Adrenal gland (tissue), 12 donors: ENCODE measurements around the gene CADM1. TPM values are rescaled to one million over a fixed set of nuclear protein-coding genes. Genes with fewer than 3 reads are reported as not detected.

ENCODE experiments used
- DNase-seq, 7 donors: peaks; one replicate each; pipeline ENCODE4 v3.0.0-alpha.2; 2019 to 2020
- H3K27ac ChIP-seq, 5 donors: fragments of 200-600 bp; sonication (generic) in 4 of 5; 1 replicate in 3 of 5; 2 replicates in 2 of 5; pipeline versions ENCODE4 v1.5.1 to v1.8.0; 2016 to 2020; ENCODE audit warnings: mild to moderate bottlenecking in 1 of 5
- H3K27me3 ChIP-seq: fragments of 200-600 bp; 2 replicates; pipeline ENCODE4 v1.8.0; 2021
- H3K36me3 ChIP-seq, 2 donors: fragments of 200-600 bp; replicated peaks in 1 of 2; 1 replicate in 1 of 2; 2 replicates in 1 of 2; pipeline versions ENCODE4 v1.5.1 to v1.8.0; 2018 to 2022
- H3K4me1 ChIP-seq, 2 donors: fragments of 200-600 bp; replicated peaks in 1 of 2; 1 replicate in 1 of 2; 2 replicates in 1 of 2; pipeline versions ENCODE4 v1.5.1 to v1.8.0; 2018 to 2021
- H3K4me3 ChIP-seq, 4 donors: fragments of 200-600 bp; sonication (generic) in 3 of 4; one replicate each; pipeline ENCODE4 v1.5.1; 2016 to 2018
- H3K9me3 ChIP-seq, 3 donors: fragments of 200-600 bp; sonication (generic) in 1 of 3; replicated peaks in 1 of 3; 1 replicate in 2 of 3; 2 replicates in 1 of 3; pipeline versions ENCODE4 v1.5.1 to v1.8.0; 2016 to 2021
- CTCF ChIP-seq, 6 experiments: fragments of 450-650 bp in 4 of 6; fragments of 200-600 bp in 2 of 6; sonication (generic) in 1 of 6; IDR thresholded peaks; 1 replicate in 5 of 6; 2 replicates in 1 of 6; pipeline versions ENCODE4 v1.5.1 to v1.8.0; 2016 to 2021; ENCODE audit warnings: antibody characterized with exemption in 6 of 6, mild to moderate bottlenecking in 2 of 6, moderate library complexity in 1 of 6
- POLR2A ChIP-seq, 2 donors: fragments of 450-650 bp; IDR thresholded peaks; one replicate each; pipeline ENCODE4 v1.6.1; 2017; ENCODE audit warnings: antibody characterized with exemption in 2 of 2, mild to moderate bottlenecking in 2 of 2, moderate library complexity in 1 of 2
- WGBS, 4 donors: extraction: QIAGEN DNeasy Blood & Tissue Kit in 2 of 4; methylation state at CpG; one replicate each; pipeline versions ENCODE4 v1.1.5 to v1.1.7; 2013 to 2017; 5-methylcytosine and 5-hydroxymethylcytosine counted together
- intact Hi-C, 2 donors: fragments of 100-400 bp; cut with DNase I; formaldehyde crosslinking; loops; one replicate each; pipeline versions ENCODE4 v1.14.1 to v1.15.0; 2022 to 2023
- polyA plus RNA-seq, 3 donors: library from polyadenylated mRNA; stranded (reverse); fragments of 200-250 nt in 2 of 3; fragments of 350-450 nt in 1 of 3; fragmentation: Illumina TruSeq in 1 of 3; extraction: RNeasy Lipid Tissue Mini Kit (QIAGEN cat#74804) in 1 of 3; gene quantifications; one replicate each; pipeline ENCODE4 v1.2.3, GENCODE V29; 2013 to 2014
- total RNA-seq, 9 donors: library from RNA; depleted of rRNA in 4 of 9; stranded (reverse); fragments of >200 nt in 4 of 9; fragments of 120-200 nt in 1 of 9; fragmentation: NEBNext Ultra II Directional in 1 of 9; extraction: Animal tissue kit (Norgen Biotek cat#: 25700) in 1 of 9; gene quantifications; one replicate each; pipeline versions ENCODE4 v1.1.0 to v1.2.4, GENCODE V29; 2013 to 2023
- donor health status: healthy with polysubstance abuse.
- donor health status: Bipolar disorder and iron deficiency.
- donor health status: DM: yes; HTN: yes; CAD: no.
- donor health status: DM: no; HTN: no; CAD: no.
- donor health status: DM: no; HTN: no; CAD: no.
- donor health status: DM: yes; HTN: yes; CAD: no.

The CADM1 gene
- total and polyA plus RNA-seq, 12 donors: 21.6 to 256 (median 39.8) TPM

- intact Hi-C loops: no loop called here
- Histone ChIP-seq H3K9me3 (no peaks in the 10 kb centered on the region), H3K27ac (no peak overlapping the region), H3K4me3 (no peak overlapping the region), H3K36me3 (no peaks in the 10 kb centered on the region), H3K4me1 (no peaks in the 10 kb centered on the region), H3K27me3 (no peaks in the 10 kb centered on the region)
- no peak for DNase-seq
- 84 to 87% (median 85%) methylated on average over 5 to 6 of the region's 6 CpGs for WGBS, 4 donors
- TF ChIP-seq CTCF (IDR thresholded peaks at IDR 0.05): no peak
- TF ChIP-seq POLR2A (IDR thresholded peaks at IDR 0.05): no peak
Measured at GRCh38 chr11:115146425-115146824, 357.8 kb downstream of the CADM1 start.

- no peak for DNase-seq
- Histone ChIP-seq H3K27me3 (no peaks in the 10 kb centered on the region), H3K4me3 (no peak overlapping the region), H3K36me3 (no peaks in the 10 kb centered on the region), H3K9me3 (no peaks in the 10 kb centered on the region), H3K4me1 (no peaks in the 10 kb centered on the region), H3K27ac (no peak overlapping the region)
- 69 to 85% (median 80%) methylated on average over 3 to 8 of the region's 8 CpGs for WGBS, 4 donors
- intact Hi-C loops: no loop called here
- no peak for TF ChIP-seq CTCF (IDR thresholded peaks at IDR 0.05)
- no peak for TF ChIP-seq POLR2A (IDR thresholded peaks at IDR 0.05)
Measured at GRCh38 chr11:115145324-115145723, 358.9 kb downstream of the CADM1 start.

- no peak for DNase-seq
- Histone ChIP-seq H3K36me3 (no peaks in the 10 kb centered on the region), H3K4me1 (no peaks in the 10 kb centered on the region), H3K9me3 (no peaks in the 10 kb centered on the region), H3K4me3 (no peak overlapping the region), H3K27ac (no peak overlapping the region), H3K27me3 (no peaks in the 10 kb centered on the region)
- no peak for TF ChIP-seq CTCF (IDR thresholded peaks at IDR 0.05)
- TF ChIP-seq POLR2A (IDR thresholded peaks at IDR 0.05): no peak
- intact Hi-C loops: no loop called here
- 77 to 85% (median 81%) methylated on average over 7 of the region's 7 CpGs for WGBS, 4 donors
Measured at GRCh38 chr11:115144914-115145313, 359.3 kb downstream of the CADM1 start.

- TF ChIP-seq POLR2A (IDR thresholded peaks at IDR 0.05): no peak
- TF ChIP-seq CTCF (IDR thresholded peaks at IDR 0.05): no peak
- Histone ChIP-seq H3K4me3 (no peak overlapping the region), H3K27ac (no peak overlapping the region), H3K27me3 (no peaks in the 10 kb centered on the region), H3K4me1 (no peaks in the 10 kb centered on the region), H3K36me3 (no peaks in the 10 kb centered on the region), H3K9me3 (no peaks in the 10 kb centered on the region)
- 82 to 97% (median 90%) methylated on average over 5 of the region's 5 CpGs for WGBS, 4 donors
- no peak for DNase-seq
- intact Hi-C loops: no loop called here
Measured at GRCh38 chr11:115144014-115144413, 360.2 kb downstream of the CADM1 start.
